Muscle of back (tissue), 11 donors: Measurements from ENCODE around the gene NFATC3. TPM values are rescaled to one million over a fixed set of nuclear protein-coding genes. Genes with fewer than 3 reads are reported as not detected.

ENCODE experiments used
- DNase-seq, 3 donors: peaks; one replicate each; pipeline versions ENCODE4 v3.0.0 to v3.0.0-alpha.2; 2013
- polyA plus RNA-seq, 10 donors: library from polyadenylated mRNA; unstranded; fragments of 120-200 nt; gene quantifications; one replicate each; pipeline ENCODE4 v1.2.1, GENCODE V29; 2013; ENCODE audit not compliant: insufficient read length in 10 of 10

NFATC3 gene
- polyA plus RNA-seq, 10 donors: 24.3 to 30.9 (median 27.0) TPM

- no peak for DNase-seq
Observed at GRCh38 chr16:68272507-68273209, 187.5 kb downstream of the NFATC3 start.

GRCh38 chr16:68273459-68273858, 188.3 kb downstream of the NFATC3 start:
- DNase-seq: no peak

- no peak for DNase-seq
Observed at GRCh38 chr16:68273896-68274295, 188.7 kb downstream of the NFATC3 start.

- no peak for DNase-seq
Observed at GRCh38 chr16:68274441-68274840, 189.3 kb downstream of the NFATC3 start.

GRCh38 chr16:68275611-68276191, 190.5 kb downstream of the NFATC3 start:
- DNase-seq: no peak

- no peak for DNase-seq
Observed at GRCh38 chr16:68276223-68276622, 191.1 kb downstream of the NFATC3 start.

Other genes starting within 250 kb of the NFATC3 start
- gene THAP11, start 243.1 kb upstream of the NFATC3 start, polyA plus RNA-seq: 10 to 100 TPM; 20.1 to 29.7 (median 24.6) TPM
- 100 to 1,000 TPM; 104 to 135 (median 122) TPM for gene NUTF2, start 238.4 kb upstream of the NFATC3 start, polyA plus RNA-seq
- 10 to 100 TPM; 20.8 to 47.6 (median 34.1) TPM for gene CENPT, start 237.7 kb upstream of the NFATC3 start, polyA plus RNA-seq
- 100 to 1,000 TPM in 5 of 10 donors, 10 to 100 TPM in 5; 85.2 to 115 (median 100) TPM for gene EDC4, start 212.3 kb upstream of the NFATC3 start, polyA plus RNA-seq
- gene NRN1L, start 200.5 kb upstream of the NFATC3 start, polyA plus RNA-seq: 1 to 10 TPM in 3 of 10 donors, under 1 TPM in 6, not detected in 1; 0.39 to 1.5 (median 0.53) TPM
- 10 to 100 TPM; 17.1 to 27.5 (median 20.7) TPM for gene PSKH1, start 192.1 kb upstream of the NFATC3 start, polyA plus RNA-seq
- 1 to 10 TPM; 1.5 to 5.4 (median 3.1) TPM for gene CTRL, start 153.5 kb upstream of the NFATC3 start, polyA plus RNA-seq
- 10 to 100 TPM; 18.4 to 35.8 (median 26.8) TPM for gene PSMB10, start 148.5 kb upstream of the NFATC3 start, polyA plus RNA-seq
- 10 to 100 TPM; 12.8 to 34.1 (median 21.9) TPM for gene LCAT, start 141.2 kb upstream of the NFATC3 start, polyA plus RNA-seq
- gene SLC12A4, start 116.7 kb upstream of the NFATC3 start, polyA plus RNA-seq: 10 to 100 TPM; 29.8 to 56.0 (median 40.7) TPM
- gene DPEP3, start 104.9 kb upstream of the NFATC3 start, polyA plus RNA-seq: under 1 TPM in 4 of 10 donors, not detected in 6; 0.05 to 0.33 (median 0.17) TPM
- 1 to 10 TPM in 6 of 10 donors, under 1 TPM in 4; 0.63 to 2.5 (median 1.2) TPM for gene DPEP2, start 85.9 kb upstream of the NFATC3 start, polyA plus RNA-seq
- not detected for gene DPEP2NB, start 69.5 kb upstream of the NFATC3 start, polyA plus RNA-seq
- gene DDX28, start 62.1 kb upstream of the NFATC3 start, polyA plus RNA-seq: 1 to 10 TPM; 4.6 to 6.7 (median 5.5) TPM
- gene DUS2, start 62.1 kb upstream of the NFATC3 start, polyA plus RNA-seq: 10 to 100 TPM; 10.2 to 15.0 (median 11.0) TPM
- 10 to 100 TPM in 1 of 10 donors, 1 to 10 TPM in 3, under 1 TPM in 6; 0.32 to 10.1 (median 0.79) TPM for gene ESRP2, start 150.8 kb downstream of the NFATC3 start, polyA plus RNA-seq
- gene PLA2G15, start 160.0 kb downstream of the NFATC3 start, polyA plus RNA-seq: 10 to 100 TPM; 20.8 to 30.6 (median 28.0) TPM
- gene SLC7A6, start 179.2 kb downstream of the NFATC3 start, polyA plus RNA-seq: 10 to 100 TPM in 5 of 10 donors, 1 to 10 TPM in 5; 6.3 to 12.0 (median 9.9) TPM
- 10 to 100 TPM; 11.2 to 16.6 (median 14.2) TPM for gene SLC7A6OS, start 225.6 kb downstream of the NFATC3 start, polyA plus RNA-seq
- 10 to 100 TPM; 36.3 to 49.9 (median 38.8) TPM for gene PRMT7, start 225.6 kb downstream of the NFATC3 start, polyA plus RNA-seq